Right kidney (tissue), 1 donor: ENCODE measurements around the gene HDC.

ENCODE experiments used
- DNase-seq: peaks from one replicate; pipeline ENCODE4 v3.0.0-alpha.2; 2016

The HDC gene

GRCh38 chr15:50225938-50226337 is 39.6 kb downstream of the HDC start:
- DNase-seq = no peak

GRCh38 chr15:50225057-50225456 is 40.5 kb downstream of the HDC start:
- no peak for DNase-seq

- DNase-seq = no peak
Measured at GRCh38 chr15:50224606-50225005, 40.9 kb downstream of the HDC start.

GRCh38 chr15:50222181-50222580 is 43.3 kb downstream of the HDC start:
- no peak for DNase-seq

GRCh38 chr15:50219820-50220219 is 45.7 kb downstream of the HDC start:
- DNase-seq = no peak

- DNase-seq = no peak
Measured at GRCh38 chr15:50218691-50219090, 46.8 kb downstream of the HDC start.

GRCh38 chr15:50218291-50218690 is 47.2 kb downstream of the HDC start:
- DNase-seq = no peak

GRCh38 chr15:50210462-50211157 is 54.9 kb downstream of the HDC start:
- no peak for DNase-seq

- no peak for DNase-seq
Measured at GRCh38 chr15:50209809-50210208, 55.7 kb downstream of the HDC start.

- DNase-seq = no peak
Measured at GRCh38 chr15:50206020-50206419, 59.5 kb downstream of the HDC start.

GRCh38 chr15:50202003-50202402 is 63.5 kb downstream of the HDC start:
- no peak for DNase-seq

GRCh38 chr15:50192926-50193620 is 72.5 kb downstream of the HDC start:
- DNase-seq = no peak

GRCh38 chr15:50192164-50192563 is 73.4 kb downstream of the HDC start:
- no peak for DNase-seq
